ENCODE data around the gene MAPK10.
"Not testable (repeated sequence)": the region's sequence is repeated elsewhere in the genome, so short reads cannot be mapped to it uniquely, and the experiment has no call there.

Gene MAPK10

GRCh38 chr4:86178211-86178610, 181.6 kb downstream of the MAPK10 start:
- no peak for DNase-seq

GRCh38 chr4:86174506-86174905, 185.3 kb downstream of the MAPK10 start:
- no peak for DNase-seq

GRCh38 chr4:86168335-86168734, 191.5 kb downstream of the MAPK10 start:
- not testable (repeated sequence) for DNase-seq

DNA sequence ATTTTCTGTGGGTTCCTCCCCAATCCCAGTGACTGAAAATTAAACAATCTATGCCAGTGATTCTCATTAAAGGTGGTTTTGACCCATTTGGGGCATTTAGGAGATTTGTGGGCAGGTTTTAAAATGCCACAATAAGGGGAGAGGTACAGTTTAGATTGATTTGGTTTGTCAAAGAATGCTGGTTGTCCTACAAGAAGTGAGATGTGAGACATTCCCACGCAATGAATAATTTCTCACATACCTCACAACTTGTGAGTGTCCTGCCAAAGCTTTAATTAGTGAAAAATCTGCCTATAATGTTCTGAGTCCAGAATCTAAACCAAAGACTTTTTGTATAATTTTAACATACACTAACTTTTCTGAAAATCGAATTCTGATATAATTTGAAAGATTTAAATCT, 199.4 kb downstream of the MAPK10 start:
- no peak for DNase-seq

DNA sequence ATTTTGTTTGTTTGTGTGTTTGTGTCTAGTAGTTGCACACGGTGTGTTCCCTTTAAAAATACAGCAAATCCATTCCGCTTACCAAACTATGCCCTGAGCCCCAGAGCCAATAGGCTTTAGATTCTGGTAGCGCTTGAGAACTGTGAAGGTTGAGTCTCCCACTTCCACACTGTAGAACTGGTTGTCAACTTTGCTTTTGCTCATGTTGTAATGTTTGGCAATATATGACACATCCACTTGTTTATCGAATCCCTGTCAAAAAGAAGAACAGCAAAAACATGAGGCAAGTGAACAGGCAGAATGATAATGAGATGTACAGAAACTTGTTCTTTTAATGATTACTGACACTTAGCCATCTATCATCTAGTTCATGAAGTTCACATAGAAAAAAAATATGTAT, 200.6 kb downstream of the MAPK10 start:
- DNase-seq = no peak

DNA sequence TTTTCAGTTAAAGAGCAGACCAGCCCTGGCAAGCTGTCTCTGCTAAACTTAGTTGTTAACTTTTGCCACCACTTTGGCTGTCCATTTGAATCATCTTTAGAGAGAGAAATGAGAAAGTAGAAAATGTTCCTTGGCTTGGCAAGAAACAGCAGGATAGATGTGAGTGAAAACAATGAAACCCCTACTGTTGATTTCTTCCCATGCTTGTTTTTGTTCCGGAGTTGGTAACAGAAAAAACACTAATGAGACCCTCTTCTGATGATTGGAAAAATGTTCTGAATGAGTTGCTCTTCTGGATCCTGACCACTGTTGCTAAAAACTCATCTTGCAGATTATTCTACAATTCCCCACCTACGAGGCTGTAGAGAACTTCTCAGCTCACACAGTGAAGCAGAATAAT, 203.3 kb downstream of the MAPK10 start:
- no peak for DNase-seq

DNA sequence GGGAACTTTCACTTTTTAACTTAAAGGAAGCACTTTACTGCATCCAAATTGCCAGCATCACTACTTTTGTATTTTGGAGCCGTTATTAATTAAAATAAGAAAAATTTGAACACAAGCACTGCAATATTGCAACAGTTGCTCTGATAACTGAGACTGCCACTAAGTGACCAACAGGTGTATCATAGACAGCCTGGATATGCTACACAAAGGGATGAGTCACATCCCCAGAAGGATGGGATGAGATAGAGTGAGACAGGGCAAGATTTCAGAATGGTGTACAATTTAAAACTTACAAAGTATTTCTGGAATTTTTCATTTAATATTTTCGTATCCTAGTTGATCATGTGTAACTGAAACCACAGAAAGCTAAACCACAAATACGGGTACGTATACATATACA, 204.1 kb downstream of the MAPK10 start:
- DNase-seq = no peak

DNA sequence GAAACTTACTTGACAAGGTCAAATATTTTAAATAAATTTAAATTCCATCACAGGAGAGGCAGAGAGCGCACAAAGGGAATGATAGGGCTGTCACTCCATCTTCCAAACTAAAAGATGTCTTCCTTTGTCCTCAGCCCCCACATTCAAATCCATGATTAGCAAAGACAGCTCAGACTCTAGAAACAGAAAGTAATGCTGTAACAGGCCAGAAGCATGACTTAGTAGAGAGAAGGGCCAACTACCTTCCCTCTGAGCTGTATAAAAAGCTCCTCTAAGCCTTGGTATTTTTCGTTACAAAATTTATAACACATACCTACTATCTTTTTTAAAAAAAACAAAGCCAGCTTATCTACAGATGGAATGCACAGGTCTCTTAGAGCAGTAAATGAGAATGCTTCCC, 207.4 kb downstream of the MAPK10 start:
- no peak for DNase-seq

- no peak for DNase-seq
Observed at GRCh38 chr4:86151196-86151595, 208.7 kb downstream of the MAPK10 start.

- DNase-seq = no peak
Observed at GRCh38 chr4:86141161-86141560, 218.7 kb downstream of the MAPK10 start.

DNA sequence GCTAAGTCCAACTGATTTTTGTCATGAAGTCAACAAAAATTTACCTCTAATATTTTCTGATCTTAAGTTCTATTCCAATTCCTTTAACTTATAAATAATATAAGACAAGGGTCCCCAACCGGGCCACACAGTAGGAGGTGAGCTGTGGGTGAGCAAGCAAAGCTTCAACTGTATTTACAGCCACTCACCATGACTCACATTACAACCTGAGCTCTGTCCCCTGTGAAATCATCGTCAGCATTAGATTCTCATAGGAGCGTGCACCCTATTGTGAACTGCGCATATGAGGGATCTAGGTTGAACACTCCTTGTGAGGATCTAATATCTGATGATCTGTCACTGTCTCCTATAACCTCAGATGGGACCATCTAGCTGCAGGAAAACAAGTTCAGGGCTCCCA, 227.4 kb downstream of the MAPK10 start:
- DNase-seq = no peak

DNA sequence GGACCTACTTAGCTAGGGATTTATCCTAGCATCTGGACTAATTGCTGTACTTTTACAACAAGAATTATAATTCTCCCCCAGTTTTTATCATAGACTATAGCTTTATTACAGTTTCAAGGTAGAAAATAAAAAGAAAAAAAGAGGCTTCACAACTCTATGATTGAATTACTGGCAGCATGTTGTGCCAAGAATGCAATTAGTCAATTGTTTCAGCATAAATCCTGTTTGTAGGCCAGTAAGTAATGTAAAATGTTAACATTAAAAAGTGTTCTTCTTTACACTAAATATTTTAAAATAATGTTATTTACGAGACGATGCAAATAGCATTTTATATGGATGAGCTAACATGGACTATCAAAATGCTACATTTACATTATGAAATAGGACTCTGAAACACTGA, 228.4 kb downstream of the MAPK10 start:
- DNase-seq = no peak

- no peak for DNase-seq
Observed at GRCh38 chr4:86130160-86130933, 229.5 kb downstream of the MAPK10 start.

DNA sequence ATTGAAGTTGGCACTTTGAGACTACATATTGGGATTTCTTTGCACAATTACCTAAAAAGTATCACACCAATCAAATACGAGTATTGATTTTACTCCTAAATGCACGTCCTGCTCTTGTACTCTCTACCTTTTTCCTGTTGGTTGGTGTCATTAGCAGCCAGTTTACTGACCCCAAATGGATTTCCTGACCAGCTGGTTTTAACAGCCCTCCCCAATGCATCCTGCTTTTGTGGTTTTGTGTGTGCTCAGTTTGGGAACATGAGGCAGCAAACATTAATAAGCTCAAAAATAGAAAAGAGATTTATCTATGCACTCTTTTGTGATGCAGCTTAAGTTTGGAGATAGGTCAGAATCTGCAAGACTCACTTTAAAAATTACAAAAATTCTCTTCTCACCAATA, 230.3 kb downstream of the MAPK10 start:
- no peak for DNase-seq

DNA sequence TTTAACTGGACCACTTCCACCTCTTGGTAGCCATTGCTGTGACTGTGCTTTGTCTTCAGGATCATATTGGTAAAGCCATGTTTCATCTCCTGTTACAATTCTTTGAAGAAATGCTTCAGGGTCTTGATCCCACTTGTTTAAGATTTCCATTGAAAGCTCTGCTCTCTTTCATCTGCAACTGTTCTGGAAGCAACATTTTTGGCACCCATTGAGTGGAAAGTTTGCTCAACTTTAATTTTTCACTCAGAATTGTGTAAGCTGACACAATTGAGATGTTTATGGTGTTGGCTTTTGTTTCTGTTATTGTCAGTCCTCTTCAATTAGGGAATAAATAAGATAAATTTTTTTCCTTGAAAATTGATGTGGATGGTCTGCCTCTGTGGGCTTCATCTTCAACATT, 237.4 kb downstream of the MAPK10 start:
- DNase-seq = no peak

- no peak for DNase-seq
Observed at GRCh38 chr4:86118711-86119110, 241.1 kb downstream of the MAPK10 start.

DNA sequence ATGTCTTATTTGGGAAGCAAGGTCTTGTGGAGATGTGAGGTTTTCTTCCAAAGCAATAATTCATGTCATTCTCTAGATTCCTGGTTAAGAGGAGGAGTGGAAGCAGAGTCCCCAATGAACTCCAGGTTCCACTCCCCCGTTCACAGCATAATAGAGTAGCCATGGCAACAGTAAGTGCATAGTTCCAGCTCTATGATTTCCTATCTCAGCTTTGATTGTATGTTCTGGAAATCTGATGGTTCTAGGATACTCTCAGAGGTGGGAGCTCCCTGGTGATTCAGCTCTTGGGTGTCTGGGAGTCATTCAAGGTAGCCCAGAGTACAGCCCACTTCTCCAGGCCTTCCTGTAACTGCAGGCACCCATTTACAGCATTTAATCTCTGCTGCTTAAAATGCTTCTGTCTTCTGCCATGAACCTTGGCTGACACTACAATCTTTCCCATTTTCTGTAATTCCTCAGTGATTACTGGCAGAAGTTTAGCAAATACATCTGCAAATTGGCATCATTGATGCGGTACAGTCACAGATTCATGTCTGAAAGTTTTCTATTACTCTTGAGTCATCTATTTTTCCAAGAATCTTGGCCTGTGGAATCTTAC, 242.0 kb downstream of the MAPK10 start:
- DNase-seq = no peak

GRCh38 chr4:86114563-86114962, 245.3 kb downstream of the MAPK10 start:
- no peak for DNase-seq

GRCh38 chr4:86108834-86109233, 251.0 kb downstream of the MAPK10 start:
- no peak for DNase-seq

DNA sequence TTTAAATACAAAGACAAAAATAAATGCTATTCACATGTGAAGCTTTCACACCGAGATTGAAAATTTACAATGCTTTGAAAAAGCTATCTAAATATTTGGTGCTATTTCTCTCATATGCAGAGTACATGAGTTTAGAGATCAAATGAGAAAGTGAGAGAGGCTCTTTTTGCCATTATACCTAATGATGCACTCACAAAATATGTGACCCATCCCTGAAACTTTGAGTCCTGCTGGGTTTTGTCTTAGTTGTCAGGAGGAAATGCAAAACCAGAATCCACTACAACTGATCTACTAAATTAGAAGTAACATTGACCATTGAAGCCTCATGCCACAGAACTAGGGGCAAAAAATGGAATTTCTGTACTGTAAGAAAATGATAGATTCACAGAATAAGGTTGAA, 251.7 kb downstream of the MAPK10 start:
- no peak for DNase-seq

DNA sequence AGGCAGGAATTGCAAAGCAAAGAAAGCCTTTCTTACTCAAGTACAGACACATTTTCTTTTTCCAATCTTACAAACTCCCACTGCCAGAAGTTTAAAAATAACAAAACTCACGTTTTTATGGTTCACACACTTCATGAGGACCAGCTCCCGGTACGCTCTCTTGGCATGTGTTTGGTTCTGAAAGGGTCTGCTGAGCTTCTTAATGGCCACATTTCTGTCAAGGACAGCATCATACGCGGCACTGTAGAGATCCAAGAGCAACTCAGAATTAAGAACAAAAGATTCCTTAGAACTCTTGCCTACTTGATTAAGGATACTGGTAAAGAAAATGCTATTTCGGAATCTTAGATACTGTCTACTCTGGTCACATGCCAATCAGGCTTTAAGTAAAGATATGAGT, 252.7 kb downstream of the MAPK10 start:
- DNase-seq = no peak

GRCh38 chr4:86106475-86106874, 253.4 kb downstream of the MAPK10 start:
- no peak for DNase-seq

DNA sequence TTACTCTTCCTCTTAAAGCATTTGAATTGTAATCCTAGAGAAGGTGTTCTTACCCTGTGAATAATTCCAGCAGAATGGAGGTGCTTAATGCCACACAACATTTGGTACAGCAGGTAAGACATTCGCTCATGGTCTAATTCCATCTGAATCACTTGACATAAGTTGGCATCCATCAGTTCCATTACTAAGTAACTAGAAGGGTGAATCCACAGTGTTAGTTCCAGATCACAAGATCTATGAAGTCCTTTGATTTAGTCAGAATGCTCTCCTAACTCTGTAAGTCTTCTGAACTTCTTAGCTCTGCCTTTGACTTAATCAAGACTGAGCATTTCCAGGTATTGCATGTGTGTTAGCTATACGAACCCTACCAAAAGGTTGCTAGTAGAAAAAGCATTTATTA, 258.0 kb downstream of the MAPK10 start:
- DNase-seq = no peak

- DNase-seq = no peak
Observed at GRCh38 chr4:86101410-86101809, 258.4 kb downstream of the MAPK10 start.
